ENCODE data around the gene NHLRC1. TPM values are rescaled to one million over a fixed set of nuclear protein-coding genes. Genes with fewer than 3 reads are reported as not detected.

Gene NHLRC1
- total and polyA plus RNA-seq, 3 donors from 2014 or later, result 2.1 to 3.8 (median 3.1) TPM

- no peaks in the 10 kb centered on the region for H3K36me3 ChIP-seq (ENCODE audit: low read depth, missing control alignments)
- H3K27me3 ChIP-seq, result no peaks in the 10 kb centered on the region
- no peak overlapping the region for H3K4me3 ChIP-seq
- TF ChIP-seq POLR2A (IDR thresholded peaks at IDR 0.05), result no peak
- TF ChIP-seq CTCF (IDR thresholded peaks at IDR 0.05), result no peak
- H3K27ac ChIP-seq, result no peak overlapping the region
- intact Hi-C loops (cut with DNase I; ENCODE audit: low total_unique reads), result no loop called here
- no peaks in the 10 kb centered on the region for H3K9me3 ChIP-seq
- no peak for DNase-seq
- H3K4me1 ChIP-seq, result no peaks in the 10 kb centered on the region
- 85 to 89% methylated on average over 3 of the region's 3 CpGs for WGBS, 2 donors
These were observed 26.1 kb downstream of the NHLRC1 start for GRCh38 chr6:18096423-18096822.

GRCh38 chr6:18091382-18091781 is 31.1 kb downstream of the NHLRC1 start:
- Histone ChIP-seq H3K27me3 (no peaks in the 10 kb centered on the region), H3K36me3 (ENCODE audit: low read depth, missing control alignments) (no peaks in the 10 kb centered on the region), H3K4me3 (no peak overlapping the region), H3K4me1 (no peaks in the 10 kb centered on the region), H3K27ac (no peak overlapping the region), H3K9me3 (no peaks in the 10 kb centered on the region)
- 84 to 100% methylated on average over 1 of the region's 1 CpG for WGBS, 2 donors
- DNase-seq, result no peak
- intact Hi-C loops (cut with DNase I; ENCODE audit: low total_unique reads), result no loop called here
- no peak for TF ChIP-seq POLR2A (IDR thresholded peaks at IDR 0.05)
- TF ChIP-seq CTCF (IDR thresholded peaks at IDR 0.05), result no peak

- 96 to 100% methylated on average over 1 of the region's 1 CpG for WGBS, 2 donors
- intact Hi-C loops (cut with DNase I; ENCODE audit: low total_unique reads), result no loop called here
- DNase-seq, result no peak
- no peaks in the 10 kb centered on the region for H3K27me3 ChIP-seq
- H3K27ac ChIP-seq, result no peak overlapping the region
- H3K4me1 ChIP-seq, result no peaks in the 10 kb centered on the region
- H3K4me3 ChIP-seq, result no peak overlapping the region
- no peak for TF ChIP-seq POLR2A (IDR thresholded peaks at IDR 0.05)
- no peak for TF ChIP-seq CTCF (IDR thresholded peaks at IDR 0.05)
- H3K9me3 ChIP-seq, result no peaks in the 10 kb centered on the region
- no peaks in the 10 kb centered on the region for H3K36me3 ChIP-seq (ENCODE audit: low read depth, missing control alignments)
These were observed 32.1 kb downstream of the NHLRC1 start for GRCh38 chr6:18090349-18090786.

- TF ChIP-seq CTCF (IDR thresholded peaks at IDR 0.05), result no peak
- no peak for TF ChIP-seq POLR2A (IDR thresholded peaks at IDR 0.05)
- no peak overlapping the region for H3K4me3 ChIP-seq
- no peaks in the 10 kb centered on the region for H3K9me3 ChIP-seq
- 81 to 89% methylated on average over 5 of the region's 5 CpGs for WGBS, 2 donors
- no peak for DNase-seq
- intact Hi-C loops (cut with DNase I; ENCODE audit: low total_unique reads), result no loop called here
- no peaks in the 10 kb centered on the region for H3K4me1 ChIP-seq
- H3K27me3 ChIP-seq, result no peaks in the 10 kb centered on the region
- H3K27ac ChIP-seq, result no peak overlapping the region
- H3K36me3 ChIP-seq (ENCODE audit: low read depth, missing control alignments), result no peaks in the 10 kb centered on the region
These were observed 33.8 kb downstream of the NHLRC1 start for GRCh38 chr6:18088419-18089296.

All from testis (tissue), 3 donors.